Kidney epithelial cell (primary cell): ENCODE measurements around the gene FGF23. TPM values are rescaled to one million over a fixed set of nuclear protein-coding genes. Genes with fewer than 3 reads are reported as not detected.
"Not testable (repeated sequence)": the region's sequence is repeated elsewhere in the genome, so short reads cannot be mapped to it uniquely, and the experiment has no call there.

Experiments used
- DNase-seq: peaks from one replicate; pipeline ENCODE4 v3.0.0-alpha.2; 2010; ENCODE audit warnings: low read depth
- H3K27me3 ChIP-seq: 2 replicates; pipeline ENCODE4 v1.6.0; 2011; ENCODE audit warnings: low read length; ENCODE audit not compliant: control insufficient read depth, insufficient read depth
- H3K36me3 ChIP-seq: 2 replicates; pipeline ENCODE4 v1.5.1; 2011; ENCODE audit warnings: low read length; ENCODE audit not compliant: control insufficient read depth, insufficient read depth
- H3K4me3 ChIP-seq: 2 replicates; pipeline ENCODE4 v1.5.1; 2011; ENCODE audit warnings: low read depth, mild to moderate bottlenecking, control low read depth, low read length
- total RNA-seq: library from RNA; depleted of rRNA; stranded (reverse); fragments of >200 nt; gene quantifications from 2 replicates; pipeline ENCODE4 v1.2.3, GENCODE V29; 2015
- TF ChIP-seq, protein P1 (sequence below): IDR thresholded peaks from 2 replicates; pipeline ENCODE4 v1.5.1; 2011; ENCODE audit warnings: mild to moderate bottlenecking, moderate library complexity, low read length, control low read depth, inconsistent platforms; ENCODE audit not compliant: insufficient read depth, poor library complexity, severe bottlenecking

Gene FGF23
- total RNA-seq, 1 donor from 2014 or later = not detected

- Histone ChIP-seq H3K27me3 (no peaks in the 10 kb centered on the region), H3K4me3 (no peak overlapping the region), H3K36me3 (no peaks in the 10 kb centered on the region)
- TF ChIP-seq, protein P1, sequence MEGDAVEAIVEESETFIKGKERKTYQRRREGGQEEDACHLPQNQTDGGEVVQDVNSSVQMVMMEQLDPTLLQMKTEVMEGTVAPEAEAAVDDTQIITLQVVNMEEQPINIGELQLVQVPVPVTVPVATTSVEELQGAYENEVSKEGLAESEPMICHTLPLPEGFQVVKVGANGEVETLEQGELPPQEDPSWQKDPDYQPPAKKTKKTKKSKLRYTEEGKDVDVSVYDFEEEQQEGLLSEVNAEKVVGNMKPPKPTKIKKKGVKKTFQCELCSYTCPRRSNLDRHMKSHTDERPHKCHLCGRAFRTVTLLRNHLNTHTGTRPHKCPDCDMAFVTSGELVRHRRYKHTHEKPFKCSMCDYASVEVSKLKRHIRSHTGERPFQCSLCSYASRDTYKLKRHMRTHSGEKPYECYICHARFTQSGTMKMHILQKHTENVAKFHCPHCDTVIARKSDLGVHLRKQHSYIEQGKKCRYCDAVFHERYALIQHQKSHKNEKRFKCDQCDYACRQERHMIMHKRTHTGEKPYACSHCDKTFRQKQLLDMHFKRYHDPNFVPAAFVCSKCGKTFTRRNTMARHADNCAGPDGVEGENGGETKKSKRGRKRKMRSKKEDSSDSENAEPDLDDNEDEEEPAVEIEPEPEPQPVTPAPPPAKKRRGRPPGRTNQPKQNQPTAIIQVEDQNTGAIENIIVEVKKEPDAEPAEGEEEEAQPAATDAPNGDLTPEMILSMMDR = no peak
- no peak for DNase-seq
Observed at GRCh38 chr12:4407136-4407535, 27.6 kb upstream of the FGF23 start.

DNA sequence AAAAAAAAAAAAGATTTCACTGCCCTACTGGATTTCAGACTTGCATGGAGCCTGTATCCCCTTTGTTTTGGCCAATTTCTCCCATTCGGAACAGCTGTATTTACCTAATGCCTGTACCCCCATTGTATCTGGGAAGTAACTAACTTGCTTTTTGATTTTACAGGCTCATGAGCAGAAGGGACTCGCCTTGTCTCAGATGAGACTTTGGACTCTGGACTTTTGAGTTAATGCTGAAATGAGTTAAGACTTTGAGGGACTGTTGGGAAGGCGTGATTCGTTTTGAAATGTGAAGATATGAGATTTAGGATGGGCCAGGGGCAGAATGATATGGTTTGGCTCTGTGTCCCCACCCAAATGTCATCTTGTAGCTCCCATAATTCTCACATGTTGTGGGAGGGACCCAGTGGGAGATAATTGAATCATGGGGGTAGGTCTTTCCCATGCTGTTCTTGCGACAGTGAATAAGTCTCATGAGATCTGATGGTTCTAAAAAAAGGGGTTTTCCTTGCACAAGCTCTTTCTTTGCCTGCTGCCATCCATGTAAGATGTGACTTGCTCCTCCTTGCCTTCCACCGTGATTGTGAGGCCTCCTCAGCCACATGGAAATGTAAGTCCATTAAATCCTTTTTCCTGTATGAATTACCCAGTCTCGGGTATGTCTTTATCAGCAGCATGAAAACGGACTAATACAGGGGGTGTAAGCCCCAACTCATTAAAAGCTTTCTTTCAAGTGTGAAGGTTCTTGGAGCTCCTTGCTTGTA lies 25.5 kb upstream of the FGF23 start:
- not testable (repeated sequence) for DNase-seq, H3K36me3 ChIP-seq, H3K27me3 ChIP-seq, H3K4me3 ChIP-seq

- TF ChIP-seq, protein P1 = no peak
- DNase-seq = no peak
- no peaks in the 10 kb centered on the region for H3K27me3 ChIP-seq
- no peaks in the 10 kb centered on the region for H3K36me3 ChIP-seq
- H3K4me3 ChIP-seq = no peak overlapping the region
Observed at GRCh38 chr12:4402996-4403395, 23.5 kb upstream of the FGF23 start.

DNA sequence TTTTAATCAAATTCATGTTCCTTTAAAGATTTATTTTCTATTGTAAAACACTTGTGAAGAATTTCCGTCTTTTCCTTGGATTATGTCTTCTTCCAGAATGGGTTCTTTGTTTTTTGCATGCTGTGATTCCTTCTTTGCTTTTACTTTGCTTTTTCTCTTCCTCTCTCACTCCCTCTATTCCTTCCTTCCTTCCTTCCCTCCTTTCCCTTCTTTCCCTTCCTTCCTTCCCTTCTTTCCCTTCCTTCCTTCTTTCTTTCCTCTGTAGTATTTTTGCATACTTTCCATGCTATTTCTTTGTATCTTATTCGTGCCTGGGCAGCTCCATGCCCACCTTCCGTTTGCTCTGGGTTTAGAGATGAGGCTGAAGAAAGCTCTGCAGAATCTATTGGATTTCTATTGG lies 21.6 kb upstream of the FGF23 start:
- TF ChIP-seq, protein P1 = no peak
- Histone ChIP-seq H3K4me3 (no peak overlapping the region), H3K27me3 (no peaks in the 10 kb centered on the region), H3K36me3 (no peaks in the 10 kb centered on the region)
- no peak for DNase-seq

- Histone ChIP-seq H3K36me3 (no peaks in the 10 kb centered on the region), H3K27me3 (peaks cover 2% of the 10 kb centered on the region), H3K4me3 (no peak overlapping the region)
- DNase-seq = no peak
- TF ChIP-seq, protein P1 = no peak
Observed at GRCh38 chr12:4395818-4396217, 16.3 kb upstream of the FGF23 start.

DNA sequence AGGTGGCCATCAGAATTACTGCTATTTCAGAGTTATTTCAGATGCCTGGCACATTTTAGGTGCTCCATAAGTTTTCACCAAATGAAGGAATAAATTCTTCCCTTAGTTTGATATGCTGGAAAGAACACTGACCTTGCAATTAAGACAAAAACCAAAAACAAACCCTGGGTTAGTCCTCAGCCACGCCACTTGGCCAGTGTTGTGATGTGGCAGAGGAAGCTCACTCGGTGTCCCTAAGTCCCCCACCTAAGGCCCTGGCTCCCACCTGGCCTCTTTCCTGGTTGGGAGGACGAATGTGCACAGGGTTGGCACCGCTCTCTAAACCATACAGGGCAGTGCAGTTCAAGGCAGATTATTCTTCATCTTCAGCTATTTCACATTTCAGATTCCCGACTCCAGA lies 13.7 kb upstream of the FGF23 start:
- Histone ChIP-seq H3K27me3 (peaks cover 2% of the 10 kb centered on the region), H3K36me3 (no peaks in the 10 kb centered on the region), H3K4me3 (no peak overlapping the region)
- DNase-seq = no peak
- TF ChIP-seq, protein P1 = no peak
